IMR-90 (cell line): ENCODE measurements around the gene PROCR. TPM values are rescaled to one million over a fixed set of nuclear protein-coding genes. Genes with fewer than 3 reads are reported as not detected.

Source experiments
- ATAC-seq: fragments of 200-7000 bp; cut with Tn5 transposase; 2 replicates; pipeline ENCODE4 v1.9.1; 2020; ENCODE audit warnings: low read depth, mild to moderate bottlenecking, moderate library complexity
- BruUV-seq: library from RNA; stranded (reverse); fragments of 400-500 nt; replicated peaks from 2 replicates; lab custom pipeline; 2021; lab: Mats Ljungman, UMichigan
- CTCF ChIA-PET: fragments of 300-600 bp; formaldehyde crosslinking; extraction: SDS; loops from one replicate; lab custom pipeline; 2021; ENCODE audit warnings: antibody characterized with exemption; lab: Yijun Ruan, JAX
- POLR2A ChIA-PET: fragments of 300-600 bp; sonication (Branson Sonifier 250); formaldehyde crosslinking; loops from one replicate; lab custom pipeline; 2022; ENCODE audit warnings: antibody characterized with exemption; ENCODE audit not compliant: unreplicated experiment; lab: Charles Lee
- DNase-seq: peaks from one replicate; pipeline ENCODE4 v3.0.0; 2013
- H2AFZ ChIP-seq: replicated peaks from 2 replicates; pipeline ENCODE3; 2013; ENCODE audit warnings: low read length, mild to moderate bottlenecking; ENCODE audit not compliant: poor library complexity
- H2AK5ac ChIP-seq: 2 replicates; pipeline ENCODE4 v1.6.1; 2013; ENCODE audit warnings: low read depth, low read length, inconsistent platforms
- H2AK9ac ChIP-seq: replicated peaks from 2 replicates; pipeline ENCODE3; 2013; ENCODE audit warnings: mild to moderate bottlenecking, low read depth, low read length, moderate library complexity; ENCODE audit not compliant: poor library complexity
- H2BK120ac ChIP-seq: 2 replicates; pipeline ENCODE4 v1.6.1; 2013; ENCODE audit warnings: low read depth, low read length, inconsistent platforms
- H2BK15ac ChIP-seq: 3 replicates; pipeline ENCODE4 v1.6.1; 2013; ENCODE audit warnings: low read depth, low read length, inconsistent platforms
- H2BK20ac ChIP-seq: 2 replicates; pipeline ENCODE4 v1.6.1; 2013; ENCODE audit warnings: low read depth, mild to moderate bottlenecking, inconsistent platforms, low read length, moderate library complexity
- H2BK5ac ChIP-seq: 2 replicates; pipeline ENCODE4 v1.6.1; 2013; ENCODE audit warnings: mild to moderate bottlenecking, low read depth, low read length, inconsistent platforms; ENCODE audit not compliant: poor library complexity, severe bottlenecking
- H3K14ac ChIP-seq: replicated peaks from 2 replicates; pipeline ENCODE4 v1.6.1; 2013; ENCODE audit warnings: low read depth, low read length, inconsistent platforms
- H3K18ac ChIP-seq: 2 replicates; pipeline ENCODE4 v1.6.1; 2013; ENCODE audit warnings: low read depth, low read length, control low read depth
- H3K23ac ChIP-seq: 2 replicates; pipeline ENCODE4 v1.6.1; 2013; ENCODE audit warnings: low read depth, low read length, inconsistent platforms
- H3K27ac ChIP-seq: 2 replicates; pipeline ENCODE4 v1.5.1; 2013; ENCODE audit warnings: mild to moderate bottlenecking, control low read depth, low read length; ENCODE audit not compliant: insufficient read depth
- H3K27me3 ChIP-seq: 2 replicates; pipeline ENCODE4 v1.6.1; 2013; ENCODE audit warnings: low read length; ENCODE audit not compliant: control insufficient read depth, insufficient read depth
- H3K36me3 ChIP-seq: 2 replicates; pipeline ENCODE4 v1.6.1; 2013; ENCODE audit warnings: low read length, mixed read lengths; ENCODE audit not compliant: control insufficient read depth, insufficient read depth
- H3K4ac ChIP-seq: 2 replicates; pipeline ENCODE4 v1.6.1; 2013; ENCODE audit warnings: low read depth, low read length, inconsistent platforms
- H3K4me1 ChIP-seq: 2 replicates; pipeline ENCODE4 v1.6.1; 2013; ENCODE audit warnings: low read length, mixed read lengths; ENCODE audit not compliant: control insufficient read depth, insufficient read depth
- H3K4me2 ChIP-seq: 2 replicates; pipeline ENCODE4 v1.6.1; 2013; ENCODE audit warnings: low read depth, mild to moderate bottlenecking, control low read depth, low read length, moderate library complexity
- H3K4me3 ChIP-seq: 2 replicates; pipeline ENCODE4 v1.5.1; 2013; ENCODE audit warnings: low read depth, mild to moderate bottlenecking, control low read depth, low read length, moderate library complexity; ENCODE audit not compliant: insufficient read depth
- H3K56ac ChIP-seq: 2 replicates; pipeline ENCODE4 v1.6.1; 2013; ENCODE audit warnings: low read length, inconsistent platforms; ENCODE audit not compliant: insufficient read depth; ENCODE audit errors: extremely low read depth
- H3K79me1 ChIP-seq, 2 experiments: 2 replicates each; pipeline ENCODE4 v1.6.1; 2013; ENCODE audit warnings: low read length in 2 of 2, inconsistent platforms in 1 of 2, low read depth in 1 of 2
- H3K9ac ChIP-seq: 2 replicates; pipeline ENCODE4 v1.6.1; 2013; ENCODE audit warnings: low read depth, low read length, control low read depth
- H3K9me1 ChIP-seq: 2 replicates; pipeline ENCODE4 v1.6.1; 2013; ENCODE audit warnings: low read length, inconsistent platforms; ENCODE audit not compliant: insufficient read depth
- H3K9me3 ChIP-seq: 2 replicates; pipeline ENCODE4 v1.6.1; 2013; ENCODE audit warnings: low read length; ENCODE audit not compliant: control insufficient read depth, insufficient read depth
- H4K20me1 ChIP-seq: 2 replicates; pipeline ENCODE4 v1.6.1; 2013; ENCODE audit warnings: low read length, inconsistent platforms; ENCODE audit not compliant: insufficient read depth
- H4K5ac ChIP-seq: 2 replicates; pipeline ENCODE4 v1.6.1; 2013; ENCODE audit warnings: mild to moderate bottlenecking, low read depth, low read length, control low read depth
- H4K8ac ChIP-seq, 2 experiments: 2 replicates each; pipeline ENCODE4 v1.6.1; 2013; ENCODE audit warnings: low read depth in 2 of 2, low read length in 2 of 2, control low read depth in 1 of 2, inconsistent platforms in 1 of 2
- H4K91ac ChIP-seq: 2 replicates; pipeline ENCODE4 v1.6.1; 2013; ENCODE audit warnings: low read depth, low read length, inconsistent platforms; ENCODE audit not compliant: insufficient read depth
- BHLHE40 ChIP-seq: fragments of 150-350 bp; IDR thresholded peaks from 2 replicates; pipeline ENCODE4 v1.6.1; 2016; ENCODE audit warnings: mild to moderate bottlenecking, low read depth, low read length
- CEBPB ChIP-seq: IDR thresholded peaks from 2 replicates; pipeline ENCODE4 v1.6.1; 2012; ENCODE audit warnings: low read depth, low read length, improper control_type of control experiment
- MAFK ChIP-seq: IDR thresholded peaks from 2 replicates; pipeline ENCODE4 v1.6.1; 2012; ENCODE audit warnings: low read depth, low read length, improper control_type of control experiment
- MAZ ChIP-seq: IDR thresholded peaks from 2 replicates; pipeline ENCODE4 v1.6.1; 2012; ENCODE audit warnings: low read depth, mild to moderate bottlenecking, low read length, improper control_type of control experiment, moderate library complexity, borderline replicate concordance
- POLR2A ChIP-seq: IDR thresholded peaks from 2 replicates; pipeline ENCODE4 v1.6.1; 2012; ENCODE audit warnings: mild to moderate bottlenecking, low read depth, low read length
- RAD21 ChIP-seq: IDR thresholded peaks from 2 replicates; pipeline ENCODE4 v1.6.1; 2012; ENCODE audit warnings: low read length, improper control_type of control experiment
- RFX5 ChIP-seq: IDR thresholded peaks from 2 replicates; pipeline ENCODE4 v1.8.0; 2012; ENCODE audit warnings: low read depth, mild to moderate bottlenecking, low read length, moderate library complexity
- WGBS, 2 experiments: methylation state at CpG; one replicate each; pipeline versions ENCODE4 v1.1.5 to v1.1.7; 2013; ENCODE audit warnings: missing lambda C conversion rate in 2 of 2; ENCODE audit not compliant: insufficient read length in 1 of 2; ENCODE audit errors: extremely low coverage in 2 of 2; 5-methylcytosine and 5-hydroxymethylcytosine counted together
- dilution Hi-C: fragments of 300-500 bp; cut with HindIII; formaldehyde crosslinking; loops from one replicate; pipeline ENCODE4 v1.14.3; 2018; ENCODE audit warnings: low sequenced_read_pairs; ENCODE audit not compliant: unreplicated experiment
- in situ Hi-C: fragments of 300-500 bp; cut with MboI; formaldehyde crosslinking; loops from 3 replicates; pipeline ENCODE4 v1.14.3; 2019; ENCODE audit warnings: low sequenced_read_pairs, inconsistent platforms, mixed read lengths
- intact Hi-C: fragments of 100-400 bp; cut with micrococcal nuclease; formaldehyde crosslinking; loops from 2 replicates; pipeline ENCODE4 v1.10.0; 2022
- polyA plus RNA-seq, 3 experiments: library from polyadenylated mRNA; depleted of rRNA; stranded (reverse); fragments of >200 nt; gene quantifications; 2 replicates each; pipeline ENCODE4 v1.2.3, GENCODE V29; 2012; ENCODE audit warnings: low replicate concordance in 1 of 3
- total RNA-seq: library from RNA; depleted of rRNA; stranded (reverse); fragments of >200 nt; gene quantifications from 2 replicates; pipeline ENCODE4 v1.2.3, GENCODE V29; 2012
- TF ChIP-seq, protein P1 (sequence below): fragments of 150-350 bp; IDR thresholded peaks from 2 replicates; pipeline ENCODE4 v1.6.1; 2017; ENCODE audit warnings: mild to moderate bottlenecking, antibody characterized with exemption, low read length, low read depth
- TF ChIP-seq, protein P2 (sequence below): fragments of 150-350 bp; IDR thresholded peaks from 2 replicates; pipeline ENCODE4 v1.6.1; 2016; ENCODE audit warnings: low read depth, mild to moderate bottlenecking, low read length, moderate library complexity, borderline replicate concordance
- TF ChIP-seq, protein P3 (sequence below): conservative IDR thresholded peaks from 2 replicates; pipeline ENCODE4 v1.5.1; 2012; ENCODE audit warnings: mild to moderate bottlenecking, low read depth, low read length, improper control_type of control experiment

PROCR gene
- total and polyA plus RNA-seq, 2 of the 4 experiments (the other 2 are of a cell fraction): 36.4 to 41.9 TPM

DNA sequence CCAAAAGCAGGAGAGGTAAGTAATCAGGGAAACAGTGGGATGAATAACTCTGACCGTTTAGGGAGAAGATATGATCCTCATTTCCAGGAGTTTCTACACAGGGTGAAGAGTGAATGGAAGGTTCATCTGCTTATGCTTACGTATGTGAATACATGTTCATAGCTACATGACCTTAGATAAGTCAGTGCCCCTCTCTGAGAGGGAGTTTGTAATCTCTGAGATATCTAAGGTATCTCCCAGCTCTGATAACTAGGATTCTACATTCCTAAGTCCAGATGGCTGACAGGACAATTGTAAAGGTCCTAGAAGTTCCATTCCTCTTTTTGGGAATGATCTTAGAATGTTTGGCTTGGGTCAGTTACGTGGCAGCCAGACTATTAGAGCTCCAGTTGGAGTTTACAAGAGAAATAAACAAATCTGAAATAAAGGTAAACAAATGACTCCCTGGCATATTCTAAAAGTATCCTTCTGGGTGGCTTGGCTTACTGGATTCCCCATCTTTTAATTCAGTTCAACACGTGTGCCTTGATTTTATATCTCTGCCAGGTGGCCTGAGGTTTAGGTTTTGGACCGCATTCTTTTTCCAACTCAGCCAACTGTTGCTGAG is 15.8 kb downstream of the PROCR start:
- no peak overlapping the region; the same call in 1 of the 2 replicates for H4K5ac ChIP-seq
- no TSS peak for BruUV-seq
- H3K4me2 ChIP-seq: peak overlapping the region; percentile 11; the same call in 1 of the 2 replicates
- H2AK5ac ChIP-seq: no peak overlapping the region
- H4K8ac ChIP-seq: 0 out of 4 replicates have a peak overlapping the region, but pooled peaks of 1 of the 2 experiments have one; percentile 53
- H3K9ac ChIP-seq: no peak overlapping the region
- H3K14ac ChIP-seq: peak overlapping the region; percentile 77; the same call in 1 of the 2 replicates
- no peak overlapping the region for H3K4me3 ChIP-seq
- POLR2A ChIA-PET: no interaction called here
- WGBS, 2 experiments: no CpG with 5 or more reads among the region's 5 CpGs
- H3K27me3 ChIP-seq: no peaks in the 10 kb centered on the region
- CTCF ChIA-PET: no interaction called here
- H2BK5ac ChIP-seq: no peak overlapping the region
- ATAC-seq (peak; percentile 86), DNase-seq (peak; percentile 59)
- dilution Hi-C loops: no loop called here
- no peaks in the 10 kb centered on the region for H3K79me1 ChIP-seq
- peak overlapping the region; percentile 13; the same call in 1 of the 2 replicates for H3K23ac ChIP-seq
- H2BK20ac ChIP-seq: peak overlapping the region; percentile 79
- no peak overlapping the region for H2AK9ac ChIP-seq
- H2BK120ac ChIP-seq: peak overlapping the region; percentile 71
- no peak overlapping the region for H4K91ac ChIP-seq
- H3K4me1 ChIP-seq: peaks cover 11% of the 10 kb centered on the region
- no peak for TF ChIP-seq MAFK
- TF ChIP-seq BHLHE40: no peak
- TF ChIP-seq RAD21: no peak
- TF ChIP-seq, protein P1, sequence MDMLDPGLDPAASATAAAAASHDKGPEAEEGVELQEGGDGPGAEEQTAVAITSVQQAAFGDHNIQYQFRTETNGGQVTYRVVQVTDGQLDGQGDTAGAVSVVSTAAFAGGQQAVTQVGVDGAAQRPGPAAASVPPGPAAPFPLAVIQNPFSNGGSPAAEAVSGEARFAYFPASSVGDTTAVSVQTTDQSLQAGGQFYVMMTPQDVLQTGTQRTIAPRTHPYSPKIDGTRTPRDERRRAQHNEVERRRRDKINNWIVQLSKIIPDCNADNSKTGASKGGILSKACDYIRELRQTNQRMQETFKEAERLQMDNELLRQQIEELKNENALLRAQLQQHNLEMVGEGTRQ: no peak
- no peak for TF ChIP-seq POLR2A
- TF ChIP-seq, protein P2, sequence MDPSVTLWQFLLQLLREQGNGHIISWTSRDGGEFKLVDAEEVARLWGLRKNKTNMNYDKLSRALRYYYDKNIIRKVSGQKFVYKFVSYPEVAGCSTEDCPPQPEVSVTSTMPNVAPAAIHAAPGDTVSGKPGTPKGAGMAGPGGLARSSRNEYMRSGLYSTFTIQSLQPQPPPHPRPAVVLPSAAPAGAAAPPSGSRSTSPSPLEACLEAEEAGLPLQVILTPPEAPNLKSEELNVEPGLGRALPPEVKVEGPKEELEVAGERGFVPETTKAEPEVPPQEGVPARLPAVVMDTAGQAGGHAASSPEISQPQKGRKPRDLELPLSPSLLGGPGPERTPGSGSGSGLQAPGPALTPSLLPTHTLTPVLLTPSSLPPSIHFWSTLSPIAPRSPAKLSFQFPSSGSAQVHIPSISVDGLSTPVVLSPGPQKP: no peak
- TF ChIP-seq MAZ: no peak
- TF ChIP-seq, protein P3, sequence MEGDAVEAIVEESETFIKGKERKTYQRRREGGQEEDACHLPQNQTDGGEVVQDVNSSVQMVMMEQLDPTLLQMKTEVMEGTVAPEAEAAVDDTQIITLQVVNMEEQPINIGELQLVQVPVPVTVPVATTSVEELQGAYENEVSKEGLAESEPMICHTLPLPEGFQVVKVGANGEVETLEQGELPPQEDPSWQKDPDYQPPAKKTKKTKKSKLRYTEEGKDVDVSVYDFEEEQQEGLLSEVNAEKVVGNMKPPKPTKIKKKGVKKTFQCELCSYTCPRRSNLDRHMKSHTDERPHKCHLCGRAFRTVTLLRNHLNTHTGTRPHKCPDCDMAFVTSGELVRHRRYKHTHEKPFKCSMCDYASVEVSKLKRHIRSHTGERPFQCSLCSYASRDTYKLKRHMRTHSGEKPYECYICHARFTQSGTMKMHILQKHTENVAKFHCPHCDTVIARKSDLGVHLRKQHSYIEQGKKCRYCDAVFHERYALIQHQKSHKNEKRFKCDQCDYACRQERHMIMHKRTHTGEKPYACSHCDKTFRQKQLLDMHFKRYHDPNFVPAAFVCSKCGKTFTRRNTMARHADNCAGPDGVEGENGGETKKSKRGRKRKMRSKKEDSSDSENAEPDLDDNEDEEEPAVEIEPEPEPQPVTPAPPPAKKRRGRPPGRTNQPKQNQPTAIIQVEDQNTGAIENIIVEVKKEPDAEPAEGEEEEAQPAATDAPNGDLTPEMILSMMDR: no peak
- no peak for TF ChIP-seq CEBPB
- no peak for TF ChIP-seq RFX5
- peak overlapping the region; percentile 46; the same call in 1 of the 2 replicates for H3K18ac ChIP-seq
- 0 out of 3 replicates have a peak overlapping the region, but pooled peaks have one; percentile 4 for H2BK15ac ChIP-seq
- H3K9me1 ChIP-seq: peaks cover 8% of the 10 kb centered on the region
- H3K27ac ChIP-seq: no peak overlapping the region
- no peaks in the 10 kb centered on the region for H3K9me3 ChIP-seq
- in situ Hi-C loops: no loop called here
- no peak overlapping the region; the same call in 1 of the 2 replicates for H3K4ac ChIP-seq
- intact Hi-C loops: no loop called here
- no peaks in the 10 kb centered on the region for H4K20me1 ChIP-seq
- H2AFZ ChIP-seq: no peak overlapping the region
- H3K56ac ChIP-seq: 0 out of 2 replicates have a peak overlapping the region, but pooled peaks have one; percentile 6
- H3K36me3 ChIP-seq: no peaks in the 10 kb centered on the region
